HG03139 (cell line): Measurements from ENCODE around the gene SNTB2.
A peak's percentile ranks its signal among the peaks of the same experiment; 100 is the strongest.
"Not testable (repeated sequence)": the region's sequence is repeated elsewhere in the genome, so short reads cannot be mapped to it uniquely, and the experiment has no call there.

ENCODE experiments used
- ATAC-seq: cut with Tn5 transposase; IDR thresholded peaks from one replicate; pipeline ENCODE4 v1.9.1; 2021; ENCODE audit not compliant: unreplicated experiment

The SNTB2 gene

DNA sequence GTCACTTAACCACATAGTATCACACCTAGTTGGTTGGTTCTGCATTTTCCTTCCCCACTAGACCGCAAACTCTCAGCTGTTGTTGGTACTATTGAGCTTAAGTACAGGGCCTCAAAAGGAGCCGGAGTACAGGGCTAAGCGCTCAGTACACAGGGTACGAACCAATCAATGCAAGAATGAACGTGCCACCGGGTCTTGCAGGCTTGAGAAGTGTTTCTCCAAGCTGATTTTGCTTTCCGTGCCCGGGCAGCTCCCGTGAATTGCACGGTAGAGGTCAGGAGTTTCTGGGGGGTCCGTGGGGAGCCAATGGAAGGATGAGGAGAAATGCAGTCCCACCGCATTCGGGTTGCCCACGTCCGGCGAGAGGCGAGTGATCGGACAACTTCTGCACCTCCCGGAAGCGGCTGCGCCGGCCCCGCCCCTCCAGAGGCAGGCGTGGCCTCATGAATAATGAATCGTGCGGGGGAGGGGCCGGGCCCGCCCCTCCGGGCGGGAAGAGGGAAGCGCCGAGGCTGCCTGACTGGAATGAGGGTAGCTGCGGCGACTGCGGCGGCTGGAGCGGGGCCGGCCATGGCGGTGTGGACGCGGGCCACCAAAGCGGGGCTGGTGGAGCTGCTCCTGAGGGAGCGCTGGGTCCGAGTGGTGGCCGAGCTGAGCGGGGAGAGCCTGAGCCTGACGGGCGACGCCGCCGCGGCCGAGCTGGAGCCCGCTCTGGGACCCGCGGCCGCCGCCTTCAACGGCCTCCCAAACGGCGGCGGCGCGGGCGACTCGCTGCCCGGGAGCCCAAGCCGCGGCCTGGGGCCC, at the start of gene SNTB2:
Gene SNTB2 (plus strand): TSS at position 523 of the 804 bp plus-strand sequence. CDS start 3 bp downstream, at position 526.
- ATAC-seq = peak; percentile 66

DNA sequence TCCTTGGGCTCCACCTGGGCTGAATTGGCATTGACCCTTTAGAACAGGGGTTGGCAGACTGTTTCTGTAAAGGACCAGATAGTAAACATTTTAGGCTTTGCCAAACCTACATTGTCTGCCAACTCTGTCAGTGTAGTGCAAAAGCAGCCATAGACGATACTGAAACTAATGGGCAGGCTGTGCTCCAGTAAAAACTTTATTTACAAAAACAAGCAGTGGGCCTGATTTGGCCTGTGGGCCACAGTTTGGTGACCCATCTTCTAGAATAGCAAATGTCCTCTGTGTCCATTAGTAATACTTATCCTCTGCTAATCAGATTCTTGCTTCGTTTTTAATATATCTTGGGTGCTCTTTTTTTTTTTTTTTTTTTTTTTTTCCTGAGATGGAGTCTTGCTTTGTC, 48.4 kb upstream of the SNTB2 start:
- ATAC-seq = no peak

DNA sequence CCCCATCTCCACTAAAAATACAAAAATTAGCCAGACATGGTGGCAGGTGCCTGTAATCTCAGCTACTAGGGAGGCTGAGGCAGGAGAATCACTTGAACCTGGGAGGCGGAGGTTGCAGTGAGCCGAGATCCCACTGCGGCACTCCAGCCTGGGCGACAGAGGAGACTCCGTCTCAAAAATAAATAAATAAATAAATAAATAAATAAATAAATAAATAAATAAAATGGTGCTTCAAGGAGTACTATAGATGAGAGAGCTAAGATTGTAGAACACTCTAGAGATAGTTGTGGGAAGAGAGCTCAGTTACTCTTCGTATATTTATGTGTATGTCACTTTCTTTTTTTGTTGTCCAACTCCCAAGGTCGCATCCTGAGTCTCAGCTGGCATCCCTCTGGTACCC, 47.5 kb upstream of the SNTB2 start:
- not testable (repeated sequence) for ATAC-seq

DNA sequence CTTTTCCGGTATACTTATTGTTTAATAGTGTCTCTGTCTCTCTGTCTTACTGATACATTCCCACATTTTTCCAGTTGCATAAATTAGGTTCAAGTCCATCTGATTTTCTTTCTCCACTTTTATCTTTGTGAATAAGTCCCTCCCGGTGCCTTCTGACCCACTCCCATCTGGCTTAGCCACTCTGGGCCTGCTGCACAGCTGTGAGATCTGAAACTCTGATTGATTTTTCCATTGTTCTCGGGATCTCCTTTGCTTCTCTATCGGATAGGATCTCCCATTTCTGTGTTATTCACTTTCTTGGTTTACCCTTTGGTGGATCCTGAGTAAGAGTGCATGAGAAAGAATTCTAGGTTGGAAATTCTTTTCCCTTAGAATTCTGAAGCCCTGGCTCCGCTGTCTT, 46.0 kb upstream of the SNTB2 start:
- no peak for ATAC-seq

DNA sequence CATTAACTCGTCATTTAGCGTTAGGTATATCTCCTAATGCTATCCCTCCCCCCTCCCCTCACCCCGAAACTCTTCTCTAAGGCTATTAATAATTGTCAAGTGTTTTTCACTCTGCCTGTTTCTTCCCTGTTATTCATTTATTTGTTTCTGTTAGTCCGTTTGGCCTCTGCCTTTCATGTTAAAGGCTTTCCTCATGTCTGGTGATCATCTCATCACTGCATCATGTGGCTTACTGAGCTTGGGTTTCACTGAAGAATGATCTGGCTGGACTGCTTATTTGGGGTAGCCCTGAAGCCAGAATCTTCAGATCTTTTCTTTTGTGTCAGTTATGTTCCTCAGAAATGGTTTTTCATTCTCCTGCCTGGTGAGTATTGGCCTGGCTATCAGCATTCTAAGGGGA, 45.0 kb upstream of the SNTB2 start:
- ATAC-seq = no peak

DNA sequence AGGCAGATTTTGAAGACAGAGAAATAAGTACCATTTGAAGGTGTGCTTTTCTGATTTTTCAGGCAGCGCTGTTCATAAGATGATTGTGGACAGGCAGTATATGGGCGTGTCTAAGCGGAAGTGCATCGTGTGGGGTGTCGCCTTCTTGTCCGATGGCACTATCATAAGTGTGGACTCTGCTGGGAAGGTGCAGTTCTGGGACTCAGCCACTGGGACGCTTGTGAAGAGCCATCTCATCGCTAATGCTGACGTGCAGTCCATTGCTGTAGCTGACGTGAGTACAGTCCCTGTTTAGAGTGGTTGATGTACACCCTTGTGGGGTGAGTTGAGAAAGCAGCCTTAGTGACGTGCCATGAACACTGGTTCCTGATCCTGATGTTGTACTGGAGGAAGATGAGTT, 43.8 kb upstream of the SNTB2 start:
- ATAC-seq = no peak

DNA sequence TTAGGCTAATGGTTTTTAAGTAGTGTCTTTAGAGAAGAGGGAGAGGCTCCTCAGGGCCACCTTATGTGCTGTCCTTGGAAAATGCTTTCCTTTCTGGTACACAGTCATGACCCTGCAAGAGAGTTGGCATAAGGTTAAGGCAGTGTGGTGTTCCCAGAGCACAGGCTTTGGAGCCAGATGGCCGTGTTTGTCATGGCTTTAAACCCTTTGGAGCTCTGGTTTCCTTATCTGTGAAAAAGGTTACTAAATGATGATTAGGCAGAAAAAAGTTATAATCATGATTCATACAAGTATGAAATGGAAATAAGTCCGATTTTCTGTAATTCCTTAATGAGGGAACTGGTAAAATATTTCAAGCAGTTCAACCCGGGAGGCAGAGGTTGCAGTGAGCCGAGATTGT, 41.3 kb upstream of the SNTB2 start:
- no peak for ATAC-seq

DNA sequence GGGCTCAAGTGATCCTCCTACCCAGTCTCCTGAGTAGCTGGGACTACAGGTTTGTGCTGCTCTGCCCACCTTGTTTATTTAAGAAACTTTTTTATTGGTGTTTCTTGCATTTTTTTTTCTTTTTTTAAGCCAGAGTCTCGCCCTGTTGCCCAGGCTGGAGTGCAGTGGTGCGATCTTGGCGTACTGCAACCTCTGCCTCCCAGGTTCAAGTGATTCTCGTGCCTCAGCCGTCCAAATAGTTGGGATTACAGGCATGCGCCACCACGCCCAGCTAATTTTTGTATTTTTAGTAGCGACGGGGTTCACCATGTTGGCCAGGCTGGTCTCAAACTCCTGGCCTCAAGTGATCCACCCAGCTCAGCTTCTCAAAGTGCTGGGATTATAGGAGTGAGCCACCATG, 37.3 kb upstream of the SNTB2 start:
- not testable (repeated sequence) for ATAC-seq

DNA sequence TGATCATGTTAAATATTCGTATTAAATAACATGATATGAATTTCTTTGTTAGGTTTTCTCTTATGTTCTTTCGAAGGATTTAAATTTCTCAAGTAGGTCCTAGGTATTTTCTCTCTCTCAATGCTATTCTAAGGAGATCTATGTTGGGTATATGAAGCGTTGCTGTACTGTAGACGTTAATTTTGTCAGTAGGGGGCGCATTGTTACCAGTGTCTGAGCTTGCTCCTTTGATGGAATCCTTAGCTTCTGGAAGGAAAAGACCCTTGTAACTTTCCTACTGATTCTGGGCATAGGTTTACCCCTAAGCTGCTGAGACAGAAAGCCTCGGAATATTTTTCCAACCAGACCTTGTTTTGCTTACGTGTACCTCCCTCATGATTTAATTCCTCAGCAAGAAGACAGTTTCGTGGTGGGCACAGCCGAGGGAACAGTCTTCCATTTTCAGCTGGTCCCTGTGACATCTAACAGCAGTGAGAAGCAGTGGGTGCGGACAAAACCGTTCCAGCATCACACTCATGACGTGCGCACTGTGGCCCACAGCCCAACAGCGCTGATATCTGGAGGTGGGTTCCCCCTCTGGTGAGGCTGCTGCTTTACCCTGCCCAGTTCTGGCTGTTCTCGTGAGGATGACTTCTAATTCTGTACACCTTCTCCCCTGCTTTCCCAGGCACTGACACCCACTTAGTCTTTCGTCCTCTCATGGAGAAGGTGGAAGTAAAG, 36.7 kb upstream of the SNTB2 start:
- ATAC-seq = no peak

DNA sequence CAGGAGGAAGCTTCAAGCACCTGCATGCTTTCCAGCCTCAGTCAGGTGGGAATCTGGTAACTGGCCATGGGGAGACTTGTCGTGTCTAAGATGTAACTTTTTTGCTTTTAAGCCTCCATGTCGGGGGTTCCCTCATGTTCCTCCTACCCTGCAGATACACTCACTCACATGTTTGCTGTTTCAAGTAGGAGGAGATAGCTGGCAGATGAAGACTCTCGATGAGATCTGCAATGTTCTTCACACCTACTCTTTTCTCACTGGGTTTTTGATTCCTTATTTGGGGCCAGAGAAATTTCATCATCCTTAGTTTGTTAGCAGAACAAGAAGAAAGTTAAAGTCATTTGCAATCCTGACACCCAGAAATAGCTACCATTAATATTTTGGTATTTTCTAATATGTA, 29.8 kb upstream of the SNTB2 start:
- ATAC-seq = no peak

DNA sequence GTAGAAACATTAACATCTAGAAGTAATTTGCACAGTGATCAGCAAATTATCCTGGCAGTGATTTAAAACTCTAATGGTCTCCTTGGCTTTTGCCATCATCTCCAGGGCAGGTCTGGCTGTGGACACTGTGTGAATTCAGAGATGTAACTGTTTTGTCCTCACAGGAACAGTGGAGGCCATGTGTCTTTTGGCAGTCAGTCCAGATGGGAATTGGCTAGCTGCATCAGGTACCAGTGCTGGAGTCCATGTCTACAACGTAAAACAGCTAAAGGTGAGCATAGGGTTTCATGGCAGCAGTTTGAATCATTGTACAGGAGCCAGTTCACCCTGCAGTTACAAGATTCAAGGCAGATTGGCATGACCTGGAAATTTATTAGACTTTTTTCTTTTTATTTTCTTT, 26.8 kb upstream of the SNTB2 start:
- ATAC-seq = no peak

DNA sequence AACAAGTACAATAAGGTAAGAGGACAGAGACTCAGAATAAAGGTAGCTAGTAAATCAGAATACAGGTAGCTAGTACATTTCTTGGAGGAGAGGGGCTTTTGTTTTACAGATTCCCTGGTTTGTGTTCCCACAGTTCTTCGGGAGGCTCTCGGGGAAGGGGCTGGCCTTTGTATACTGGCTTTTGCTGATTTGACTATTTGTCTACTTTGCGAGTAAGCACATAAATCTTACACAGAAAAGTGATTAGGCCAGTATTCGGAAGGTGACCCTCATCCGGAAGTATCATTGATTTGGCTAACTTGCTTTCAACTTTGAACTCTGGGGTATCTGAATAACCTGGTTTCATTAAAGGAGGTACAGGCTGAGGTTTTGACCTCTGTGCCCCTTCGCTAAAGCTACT, 21.4 kb upstream of the SNTB2 start:
- no peak for ATAC-seq

DNA sequence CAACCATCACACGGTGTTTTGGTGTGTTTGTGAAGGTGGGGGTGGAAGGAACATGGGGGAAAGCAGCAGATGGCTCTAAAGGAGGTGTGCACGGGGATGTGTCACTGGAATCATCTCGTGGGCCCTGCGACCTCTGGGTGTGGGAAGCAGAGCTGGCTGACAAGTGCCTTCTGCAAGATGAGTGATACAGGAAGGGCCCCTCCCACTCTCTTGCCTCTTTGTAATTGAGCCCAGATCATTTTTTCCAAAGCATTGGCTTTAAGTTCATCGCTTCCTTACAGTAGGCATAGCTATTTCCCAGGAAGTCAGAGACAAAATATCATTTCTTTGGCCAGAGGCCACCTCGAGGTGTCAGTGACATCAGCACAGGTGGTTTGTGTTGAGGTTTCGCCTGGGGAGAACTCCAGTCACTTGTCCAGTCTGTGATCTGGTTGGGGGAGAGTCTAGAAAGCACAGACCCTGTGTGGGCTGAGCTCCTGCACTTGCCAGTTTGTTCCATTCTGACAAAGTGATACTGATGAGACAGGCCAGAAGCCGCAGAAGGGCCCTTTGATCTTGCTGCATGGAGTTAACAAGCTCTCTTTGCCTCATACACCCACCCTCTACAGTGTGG, 20.6 kb upstream of the SNTB2 start:
- no peak for ATAC-seq

DNA sequence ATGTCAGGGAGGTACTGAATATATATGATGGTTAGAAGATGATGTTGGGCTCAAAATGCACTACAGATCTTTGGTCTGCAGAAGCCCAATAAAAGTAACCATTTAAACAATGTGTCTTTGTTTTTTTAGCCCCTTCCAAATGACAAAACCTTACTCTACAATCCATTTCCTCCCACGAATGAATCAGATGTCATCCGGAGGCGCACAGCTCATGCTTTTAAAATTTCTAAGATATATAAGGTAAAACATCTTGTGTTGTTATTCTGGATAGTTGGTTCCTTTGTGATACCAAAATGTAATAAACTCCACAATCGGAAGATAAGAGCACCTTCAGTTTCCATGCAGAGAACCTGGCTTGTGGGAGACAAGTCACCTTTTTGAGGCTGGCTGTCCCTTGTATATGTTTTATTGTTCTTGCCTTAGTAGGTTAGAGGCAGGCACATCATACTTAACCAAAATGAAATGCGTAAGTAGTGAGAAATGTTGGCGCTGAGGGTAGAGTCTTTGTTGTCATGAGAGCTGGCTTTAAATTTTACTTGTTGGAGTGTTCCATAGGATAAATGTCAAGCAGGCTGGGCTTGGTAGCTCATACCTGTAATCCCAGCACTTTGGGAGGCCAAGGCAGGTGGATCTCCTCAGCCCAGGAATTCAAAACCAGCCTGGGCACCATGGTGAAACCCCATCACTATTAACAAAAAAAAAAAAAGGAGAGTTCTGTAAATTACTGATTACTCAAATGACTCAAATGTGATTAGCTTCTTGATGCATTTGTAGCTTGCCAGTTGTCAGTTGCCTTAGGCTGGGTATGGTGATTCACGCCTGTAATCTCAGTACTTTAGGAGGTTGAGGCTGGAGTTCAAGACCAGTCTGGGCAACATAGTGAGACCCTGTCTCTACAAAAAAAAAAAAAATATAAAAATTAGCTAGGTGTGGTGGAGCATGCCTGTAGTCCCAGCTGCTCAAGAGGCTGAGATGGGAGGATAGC, 19.7 kb upstream of the SNTB2 start:
- no peak for ATAC-seq

DNA sequence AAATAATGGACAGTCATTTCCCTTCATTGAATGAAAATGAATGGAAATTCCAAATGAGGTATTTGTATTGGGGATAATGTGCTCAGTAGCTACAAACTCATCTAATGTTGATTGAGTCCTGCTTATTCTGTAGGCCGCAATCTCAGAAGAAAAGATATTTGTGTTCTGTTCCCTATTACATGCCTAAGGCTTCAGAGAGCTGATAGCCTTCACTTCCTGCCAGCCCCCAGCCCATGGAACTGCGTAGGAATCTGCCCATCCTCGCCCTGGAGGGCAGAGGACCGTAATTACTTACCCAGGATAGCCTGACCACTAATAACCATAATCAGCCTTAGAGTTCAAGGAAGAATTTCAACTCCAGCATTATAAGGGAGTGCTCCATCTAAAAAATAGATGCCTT, 17.9 kb upstream of the SNTB2 start:
- no peak for ATAC-seq

DNA sequence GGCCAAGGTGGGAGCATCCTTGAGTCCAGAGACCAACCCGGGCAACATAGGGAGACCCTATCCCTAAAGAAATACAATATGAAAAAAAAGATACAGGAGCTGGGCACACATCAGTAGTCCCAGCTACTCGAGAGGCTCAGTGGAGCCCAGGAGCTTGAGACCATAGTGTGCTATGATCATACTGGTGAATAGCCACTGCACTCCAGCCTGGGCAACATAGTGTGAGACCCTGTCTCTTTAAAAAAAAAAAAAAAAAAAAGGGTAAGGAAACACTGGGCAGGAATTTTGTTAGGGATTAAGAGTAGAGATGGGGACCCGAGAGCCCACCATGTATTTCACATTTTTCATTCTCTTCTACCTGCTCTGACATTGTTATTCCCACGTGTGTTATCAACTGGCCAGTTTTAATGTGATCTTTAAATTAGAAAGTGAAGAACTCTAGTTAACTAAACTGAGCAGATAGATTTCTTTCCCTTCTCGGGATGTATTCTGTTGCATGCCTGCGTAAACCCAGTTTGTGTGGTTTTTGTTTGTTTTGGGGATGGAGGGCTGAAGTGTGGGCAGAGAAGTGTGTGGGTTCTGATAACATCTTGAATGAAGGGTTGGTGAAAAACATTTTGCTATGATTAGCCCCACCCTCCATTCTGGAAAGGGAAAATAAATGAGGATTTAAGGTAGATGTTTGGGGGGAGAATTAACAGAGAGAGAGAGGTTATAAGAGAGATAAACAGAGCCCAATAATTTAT, 17.2 kb upstream of the SNTB2 start:
- ATAC-seq = no peak

DNA sequence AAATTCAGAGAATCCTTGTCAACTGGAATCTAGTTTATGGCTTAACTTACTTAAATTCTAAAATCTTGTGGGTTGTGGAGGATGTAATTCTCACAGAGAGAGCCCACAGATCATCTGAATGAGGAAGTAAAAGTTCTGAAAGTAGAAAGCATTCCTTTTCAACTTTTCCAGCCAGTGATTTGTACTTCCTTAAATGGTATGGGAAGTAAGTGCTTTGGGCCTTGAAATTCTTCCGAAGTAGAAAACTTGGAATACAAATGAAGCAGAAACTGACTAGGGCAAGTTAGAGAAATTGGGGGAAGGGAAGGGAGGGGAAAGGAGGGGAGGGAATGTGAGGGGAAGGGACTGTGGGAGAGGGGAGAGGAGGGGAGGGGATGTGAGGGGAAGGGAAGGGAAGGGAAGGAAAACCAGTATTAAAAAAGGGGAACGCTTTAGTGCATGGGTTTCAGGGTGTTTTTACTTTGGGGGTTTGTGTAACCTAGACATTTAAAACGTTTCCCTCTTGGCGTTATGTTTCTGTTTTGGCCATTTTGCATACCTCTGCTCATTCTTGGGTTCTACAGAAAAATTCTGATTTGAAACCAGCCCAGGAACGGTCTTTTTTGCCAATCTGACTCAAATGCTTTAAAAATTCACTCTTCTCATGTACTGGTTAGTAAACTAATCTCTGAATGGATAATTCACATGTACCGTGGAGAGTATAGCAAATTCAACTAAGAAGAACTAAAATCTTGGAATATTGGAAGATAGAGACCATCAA, 15.5 kb upstream of the SNTB2 start:
- ATAC-seq = no peak

DNA sequence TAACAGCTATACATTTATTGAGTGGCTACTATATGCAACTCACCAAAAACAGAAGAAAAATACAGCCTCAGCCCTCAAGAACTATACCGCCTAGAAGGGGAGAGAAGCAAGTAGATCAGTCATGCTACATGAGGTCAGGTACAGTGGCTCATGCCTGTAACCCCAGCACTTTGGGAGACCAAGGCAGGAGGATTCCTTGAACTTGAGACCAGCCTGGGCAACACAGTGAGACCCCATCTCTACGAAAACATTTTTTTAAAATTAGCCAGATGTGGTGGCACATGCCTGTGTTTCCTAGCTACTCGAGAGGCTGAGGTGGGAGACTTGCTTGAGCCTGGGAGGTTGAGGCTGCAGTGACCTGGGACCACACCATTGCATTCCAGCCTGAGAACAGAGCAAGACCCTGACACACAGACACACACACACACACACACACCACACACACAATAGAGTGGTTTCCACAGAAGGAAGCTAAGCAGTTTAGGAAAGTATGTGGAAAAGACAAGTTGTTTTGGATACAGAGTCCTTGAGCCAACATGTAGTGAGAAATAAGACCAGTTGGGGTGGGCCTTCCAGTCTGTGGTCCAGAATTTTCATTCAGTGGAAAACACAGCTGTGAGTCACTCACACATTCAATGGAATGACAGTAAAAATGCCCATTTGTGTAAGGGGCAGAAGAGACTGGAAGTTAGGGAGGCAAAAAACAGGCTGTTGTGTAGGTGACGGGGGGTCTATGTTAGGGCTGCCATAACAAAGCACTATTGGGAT, 10.7 kb upstream of the SNTB2 start:
- ATAC-seq = no peak
